HG03378 (cell line): ENCODE measurements around the gene AACS.
"Not testable (repeated sequence)": the region's sequence is repeated elsewhere in the genome, so short reads cannot be mapped to it uniquely, and the experiment has no call there.

Source experiments
- ATAC-seq: cut with Tn5 transposase; IDR thresholded peaks from one replicate; pipeline ENCODE4 v1.9.1; 2021; ENCODE audit warnings: mild to moderate bottlenecking, moderate library complexity; ENCODE audit not compliant: unreplicated experiment

The AACS gene

GRCh38 chr12:125091401-125091800 lies 26.2 kb downstream of the AACS start:
- ATAC-seq: no peak

DNA sequence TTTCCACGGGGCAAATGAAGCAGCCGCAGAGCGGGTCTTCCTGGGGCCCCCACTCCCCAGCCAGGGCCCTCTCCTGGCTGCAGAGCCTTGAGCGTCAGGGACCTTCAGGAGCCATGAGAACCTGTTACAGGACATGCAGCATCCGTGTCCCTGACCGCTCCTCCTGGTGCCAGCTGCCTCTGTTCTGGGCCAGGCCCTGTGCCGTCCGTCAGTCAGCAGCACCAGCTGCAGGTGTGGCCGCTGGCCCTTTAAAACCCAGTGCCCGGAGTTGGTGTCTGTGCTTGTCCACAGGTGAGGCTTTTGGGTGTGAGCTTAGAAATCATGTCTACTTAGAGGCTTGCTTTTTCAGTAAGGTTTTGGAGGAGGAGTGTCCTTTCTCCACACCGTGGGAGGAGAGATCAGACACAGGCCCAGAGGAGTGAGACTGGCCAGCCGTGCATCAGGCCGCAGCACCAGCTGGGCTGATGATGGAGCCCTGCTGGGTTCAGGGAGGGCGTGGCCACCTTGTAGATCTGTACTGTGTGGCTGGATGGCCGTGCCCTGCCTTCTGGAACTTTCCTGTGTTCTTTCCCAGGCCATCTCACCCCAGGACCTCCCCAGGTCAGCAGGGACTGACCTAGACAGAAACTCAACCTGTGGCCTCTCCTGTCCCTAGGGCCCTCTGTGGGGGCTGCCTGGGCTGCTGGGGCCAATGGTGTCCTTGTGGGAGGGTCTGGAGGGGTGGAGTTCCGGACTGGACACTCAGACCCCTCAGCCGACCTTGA lies 27.1 kb downstream of the AACS start:
- ATAC-seq: no peak

- no peak for ATAC-seq
These were observed 27.8 kb downstream of the AACS start for GRCh38 chr12:125092872-125093680.

DNA sequence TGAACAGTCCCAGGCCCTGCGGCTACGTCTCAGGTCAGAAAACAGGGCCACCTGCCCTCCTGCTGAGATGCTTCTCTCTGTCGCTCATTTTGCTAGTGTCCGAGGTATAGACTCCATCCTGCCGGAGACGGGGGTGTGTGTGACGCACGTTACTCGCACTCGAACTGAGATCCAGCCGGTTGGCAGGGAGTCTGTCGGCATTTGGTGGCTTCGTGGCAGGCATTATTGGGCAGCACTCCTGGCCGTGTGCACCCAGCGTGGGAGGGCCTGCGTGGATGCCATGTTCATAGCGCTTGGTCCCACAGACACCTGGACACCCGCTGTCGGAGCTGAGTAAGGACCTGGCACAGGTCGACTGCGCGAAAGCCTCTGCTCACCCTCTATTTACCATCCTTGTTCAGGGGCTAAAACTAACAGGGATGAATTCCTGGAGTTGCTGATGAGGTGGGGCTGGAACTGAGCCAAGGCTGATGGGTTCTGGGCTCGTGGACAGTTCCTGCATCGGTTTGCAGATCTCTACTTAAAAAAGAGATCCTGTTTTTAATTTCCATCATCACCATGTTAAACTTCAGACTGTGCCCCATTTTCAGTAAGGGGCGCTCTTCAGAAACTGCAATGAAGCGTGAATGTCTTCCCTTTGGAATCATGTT lies 28.6 kb downstream of the AACS start:
- ATAC-seq: no peak

- no peak for ATAC-seq
These were observed 31.7 kb downstream of the AACS start for GRCh38 chr12:125096894-125097293.

- no peak for ATAC-seq
These were observed 32.2 kb downstream of the AACS start for GRCh38 chr12:125097427-125097826.

DNA sequence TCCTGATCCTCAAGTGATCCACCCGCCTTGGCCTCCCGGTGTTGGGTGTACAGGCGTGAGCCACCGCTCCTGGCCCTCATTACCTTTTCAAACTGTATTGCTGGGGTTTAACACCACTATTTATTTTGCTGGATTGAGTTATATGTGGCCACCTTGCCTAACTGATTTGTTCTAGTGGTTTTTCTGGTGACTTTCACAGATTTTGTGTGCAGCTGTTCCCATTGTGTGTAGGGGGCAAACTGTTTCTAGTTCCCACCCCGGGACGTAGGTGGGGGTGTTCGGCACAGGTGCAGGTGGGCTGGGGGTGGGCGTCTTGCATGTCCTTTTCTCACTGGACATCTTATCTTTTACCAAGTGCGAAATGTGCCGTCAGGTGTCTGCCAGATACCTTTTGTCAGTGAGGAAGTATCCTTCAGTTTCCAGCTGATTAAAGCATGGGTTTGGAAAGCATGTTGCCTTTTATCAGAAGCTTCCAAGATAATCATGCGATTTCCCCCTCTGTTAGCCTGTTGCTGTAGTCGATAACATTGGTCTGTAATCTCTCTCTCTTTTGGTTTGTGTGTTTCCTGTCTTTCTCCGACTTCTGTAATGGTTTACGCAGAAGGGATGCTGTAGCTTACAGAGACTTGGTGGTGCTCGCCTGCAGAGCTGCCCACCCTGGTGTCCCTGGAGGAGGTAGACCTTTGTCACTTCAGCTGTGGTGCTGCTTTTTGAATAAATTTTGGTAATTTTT lies 33.6 kb downstream of the AACS start:
- ATAC-seq: no peak

DNA sequence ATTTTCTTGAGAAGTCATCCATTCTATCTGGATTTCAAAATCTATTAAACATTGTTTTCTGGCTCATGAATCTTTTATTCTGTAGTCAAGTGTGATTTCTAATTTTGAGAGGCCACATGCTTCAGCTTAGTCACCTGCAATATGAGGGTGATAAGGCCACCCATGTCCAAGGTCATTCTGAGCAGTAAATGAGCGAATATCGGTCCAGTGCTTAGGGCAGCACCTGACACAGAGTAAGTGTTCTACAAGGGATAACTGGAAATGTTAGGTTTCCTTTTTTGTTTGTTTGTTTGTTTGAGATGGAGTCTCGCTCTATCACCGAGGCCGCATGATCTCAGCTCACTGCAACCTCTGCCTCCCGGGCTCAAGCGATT lies 34.2 kb downstream of the AACS start:
- ATAC-seq: no peak

- ATAC-seq: no peak
These were observed 35.6 kb downstream of the AACS start for GRCh38 chr12:125100551-125101434.

- no peak for ATAC-seq
These were observed 39.7 kb downstream of the AACS start for GRCh38 chr12:125104982-125105381.

DNA sequence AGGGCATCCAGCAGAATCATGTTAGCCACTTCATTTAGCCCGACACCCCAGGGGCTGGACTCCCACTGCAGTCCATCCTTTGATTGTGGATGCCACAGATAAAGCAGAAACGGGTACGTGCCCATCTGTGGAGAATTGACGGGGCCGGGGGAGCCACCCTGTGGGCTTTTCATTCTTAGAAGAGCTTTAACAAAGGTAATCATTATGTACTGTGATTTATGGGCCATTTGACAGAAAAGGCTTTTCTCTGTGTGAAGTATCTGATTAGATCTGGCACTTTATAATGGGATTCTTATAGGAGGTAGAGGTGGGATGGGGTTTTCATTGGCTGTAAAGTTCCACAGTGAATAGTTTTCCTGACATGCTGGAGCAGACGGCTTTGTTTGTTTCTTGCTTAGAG lies 40.4 kb downstream of the AACS start:
- no peak for ATAC-seq

GRCh38 chr12:125110641-125111360 lies 45.6 kb downstream of the AACS start:
- ATAC-seq: no peak

- ATAC-seq: no peak
These were observed 46.2 kb downstream of the AACS start for GRCh38 chr12:125111403-125111802.

GRCh38 chr12:125112614-125113013 lies 47.4 kb downstream of the AACS start:
- ATAC-seq: not testable (repeated sequence)

GRCh38 chr12:125113263-125113662 lies 48.0 kb downstream of the AACS start:
- ATAC-seq: no peak

DNA sequence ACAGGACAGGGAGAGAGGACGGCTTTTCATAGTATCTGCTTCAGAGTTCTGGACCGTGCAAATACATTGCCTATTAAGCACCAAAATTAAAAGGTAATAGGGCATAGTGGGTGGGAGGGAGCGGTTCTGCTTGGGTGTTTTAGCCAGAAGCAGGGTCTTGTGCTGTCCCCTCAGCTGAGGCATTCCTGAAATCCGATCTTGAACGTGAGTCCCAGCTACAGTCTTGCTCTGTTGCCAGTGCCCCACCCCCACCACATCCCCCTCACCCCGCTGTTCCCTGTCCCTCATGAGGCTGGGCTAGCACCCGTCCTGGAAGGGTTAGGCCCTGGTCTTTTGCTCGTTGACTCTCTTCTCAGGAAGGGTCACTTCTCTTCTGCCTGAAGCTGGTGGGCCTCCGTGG lies 48.6 kb downstream of the AACS start:
- ATAC-seq: no peak

GRCh38 chr12:125114365-125115141 lies 49.3 kb downstream of the AACS start:
- peak; percentile 75 for ATAC-seq

DNA sequence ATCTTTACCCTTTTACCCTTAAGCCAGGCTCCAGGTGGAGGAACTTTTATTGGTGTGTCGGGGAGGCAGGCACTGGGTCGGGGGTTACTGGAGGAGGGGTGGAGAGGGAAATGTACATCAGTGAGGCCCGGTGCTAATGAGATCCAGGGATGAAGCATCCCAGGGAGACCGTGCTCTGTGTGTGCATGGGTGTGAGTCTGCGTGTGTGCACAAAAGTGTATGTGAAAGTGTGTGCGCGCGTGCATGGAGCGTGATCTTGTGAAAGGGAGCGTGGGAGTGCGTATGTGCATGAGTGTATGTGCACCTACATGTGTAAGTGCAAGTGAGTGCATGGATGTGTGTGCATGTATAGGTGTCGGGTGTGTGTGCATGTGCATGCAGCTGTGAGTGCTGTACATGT lies 55.3 kb downstream of the AACS start:
- ATAC-seq: no peak

- no peak for ATAC-seq
These were observed 55.9 kb downstream of the AACS start for GRCh38 chr12:125121106-125121505.
